CD4-positive, alpha-beta T cell treated with Interleukin-4 for 1 hour (primary cell): Measurements from ENCODE around the gene TGFB2.

Experiments
- DNase-seq, 2 donors: peaks; one replicate each; pipeline ENCODE4 v3.0.0-alpha.2; 2020 to 2022

TGFB2 gene

DNA sequence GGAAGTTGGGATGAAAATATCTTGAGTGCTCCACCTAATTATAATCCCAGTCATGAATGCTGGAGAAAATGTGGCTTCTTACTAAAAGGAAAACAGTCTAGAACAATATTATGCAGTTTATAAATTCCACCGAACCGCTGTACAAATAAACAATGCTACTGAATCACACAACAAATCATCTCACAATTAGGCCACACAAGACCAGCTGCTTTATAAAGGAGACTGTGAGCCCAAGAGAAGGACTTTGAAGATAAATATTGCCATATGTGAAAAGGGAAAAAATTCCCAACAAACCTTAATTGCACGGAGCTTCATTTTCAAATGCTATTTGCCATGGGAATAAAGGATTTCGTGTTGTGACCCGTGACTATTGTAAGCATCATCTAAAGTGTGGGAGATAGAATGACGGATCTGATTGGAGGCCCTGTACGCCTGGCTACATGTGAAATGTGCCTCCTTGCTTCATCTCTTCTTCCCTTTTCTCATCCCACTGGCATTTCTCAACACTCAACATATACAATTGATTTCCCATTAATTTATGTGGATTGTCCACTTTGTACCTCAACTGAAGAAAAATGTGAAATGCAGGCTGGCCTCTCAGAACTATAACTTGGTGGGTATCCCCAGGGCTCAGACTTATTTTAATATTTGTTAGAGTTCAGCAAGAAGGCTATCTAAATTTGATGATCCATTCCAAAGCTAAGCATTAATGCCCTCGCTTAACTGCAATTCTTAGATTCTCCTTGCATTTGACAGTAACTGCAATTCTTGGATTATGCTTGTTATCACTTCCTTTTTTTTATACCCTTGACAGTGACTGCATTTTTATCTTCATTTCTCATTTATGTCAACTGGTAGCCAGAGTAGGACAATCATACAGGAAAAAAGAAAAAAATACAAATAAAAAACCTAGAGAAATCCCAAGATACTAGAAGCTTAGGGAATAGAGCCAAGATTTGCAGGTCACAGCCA is 122.3 kb downstream of the TGFB2 start:
- DNase-seq = no peak

DNA sequence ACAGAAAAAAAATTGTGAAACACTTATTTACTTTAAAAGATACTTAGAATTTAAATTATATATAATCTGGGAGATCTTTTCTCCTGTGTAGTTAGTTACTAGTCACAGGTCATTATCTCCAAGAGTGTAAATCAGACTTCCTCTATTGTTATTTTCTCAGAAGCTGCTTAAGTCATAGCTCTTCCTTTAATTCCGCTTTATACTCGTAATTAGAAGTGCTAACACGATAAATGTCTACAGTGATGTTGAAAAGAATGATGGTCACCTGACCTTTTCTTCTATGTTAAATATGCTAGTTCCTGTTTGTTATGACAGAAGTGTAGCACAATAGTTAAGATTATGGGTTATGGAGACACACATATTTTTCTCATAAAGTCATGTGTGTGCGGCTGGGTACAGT is 123.6 kb downstream of the TGFB2 start:
- no peak for DNase-seq

DNA sequence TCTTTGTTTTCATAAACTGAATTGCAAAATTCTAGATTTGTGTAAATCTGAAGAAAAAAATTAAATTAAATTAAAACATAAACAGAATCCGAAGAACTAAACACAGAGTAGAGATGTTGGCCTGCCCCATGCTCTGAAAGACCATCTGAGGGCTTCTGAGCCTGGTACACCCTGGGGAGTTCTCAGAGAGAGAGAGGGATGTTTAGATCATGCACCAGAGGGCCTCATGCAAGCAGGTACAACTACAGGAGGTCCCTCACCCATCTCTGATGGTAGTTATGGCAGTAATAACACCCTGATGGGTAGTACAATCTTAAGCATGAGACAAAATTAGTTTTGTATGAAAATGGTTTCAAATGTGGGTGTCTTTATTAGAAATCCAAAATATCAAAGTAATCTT is 127.7 kb downstream of the TGFB2 start:
- no peak for DNase-seq

DNA sequence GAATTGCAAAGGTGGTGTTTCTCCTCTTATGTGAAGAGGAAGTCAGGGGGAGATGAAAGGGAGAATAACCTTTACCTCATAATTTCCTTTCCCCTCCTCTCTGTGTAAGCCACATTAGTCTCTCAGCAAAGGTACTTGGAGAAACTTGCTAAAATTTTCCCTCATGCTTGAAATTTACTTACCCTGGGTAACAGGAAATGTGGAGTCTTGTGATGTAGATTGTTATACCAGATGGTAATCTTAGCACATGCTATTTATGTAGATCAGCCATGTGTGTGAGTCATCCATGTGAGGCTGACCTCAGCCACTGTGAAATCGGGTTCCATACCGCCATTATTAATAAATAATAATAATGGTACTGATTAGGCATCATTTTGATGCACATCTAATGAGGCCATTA is 128.4 kb downstream of the TGFB2 start:
- DNase-seq = no peak

DNA sequence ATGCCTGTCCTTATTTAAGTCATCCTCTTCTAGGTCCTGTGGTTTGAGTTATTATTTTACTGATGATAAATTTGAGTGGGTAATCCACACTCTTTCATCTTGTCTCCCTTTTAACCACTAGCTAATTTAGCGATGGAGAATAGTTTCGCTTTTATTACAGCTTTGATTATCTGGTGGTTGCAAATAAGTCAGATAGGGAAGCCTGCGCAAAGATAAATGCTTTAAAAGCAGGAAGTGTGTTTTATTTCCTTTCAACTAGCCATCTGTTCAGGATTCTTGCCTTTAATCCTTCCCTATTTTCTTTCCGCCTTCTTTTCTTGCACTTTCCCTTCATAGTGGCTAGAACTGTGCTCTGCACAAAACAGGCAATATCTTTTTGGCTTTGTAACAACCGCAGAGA is 129.0 kb downstream of the TGFB2 start:
- no peak for DNase-seq

DNA sequence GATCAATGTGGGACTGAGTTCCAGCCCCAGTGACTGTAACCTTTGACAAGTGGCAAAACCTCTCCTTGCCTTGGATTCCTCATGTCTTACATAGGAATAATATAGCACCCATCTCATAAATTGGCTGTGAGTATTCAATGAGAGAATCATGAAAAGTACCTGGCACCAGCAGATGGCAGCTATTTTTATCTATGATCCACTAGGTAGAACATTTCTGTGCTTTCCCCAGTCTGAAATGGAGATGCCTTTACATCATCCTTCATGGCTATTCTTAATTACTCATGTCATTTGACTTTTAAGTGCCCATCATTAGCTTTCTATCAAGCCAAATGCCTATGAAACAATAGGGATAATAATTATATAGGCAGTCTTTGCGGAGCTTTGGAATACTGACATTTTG is 130.1 kb downstream of the TGFB2 start:
- DNase-seq = no peak

DNA sequence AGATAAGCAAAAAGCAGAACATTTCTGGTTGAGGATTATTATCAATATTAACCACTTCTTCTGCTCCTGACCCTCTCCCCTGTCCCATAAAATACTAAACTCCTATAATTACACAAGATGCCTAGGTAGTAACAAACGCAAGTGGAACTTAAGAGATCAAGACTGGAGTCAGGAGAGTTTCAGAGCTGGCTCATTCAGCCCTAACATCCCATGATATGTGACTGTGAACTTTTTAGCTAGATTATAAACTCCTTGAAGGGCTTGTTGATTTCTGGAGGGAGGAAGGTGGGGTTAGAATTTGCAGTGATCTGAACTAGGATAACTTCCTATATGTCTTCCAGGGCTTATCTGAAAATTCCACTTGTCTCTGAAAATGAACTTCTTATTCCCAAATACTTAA is 130.6 kb downstream of the TGFB2 start:
- no peak for DNase-seq

DNA sequence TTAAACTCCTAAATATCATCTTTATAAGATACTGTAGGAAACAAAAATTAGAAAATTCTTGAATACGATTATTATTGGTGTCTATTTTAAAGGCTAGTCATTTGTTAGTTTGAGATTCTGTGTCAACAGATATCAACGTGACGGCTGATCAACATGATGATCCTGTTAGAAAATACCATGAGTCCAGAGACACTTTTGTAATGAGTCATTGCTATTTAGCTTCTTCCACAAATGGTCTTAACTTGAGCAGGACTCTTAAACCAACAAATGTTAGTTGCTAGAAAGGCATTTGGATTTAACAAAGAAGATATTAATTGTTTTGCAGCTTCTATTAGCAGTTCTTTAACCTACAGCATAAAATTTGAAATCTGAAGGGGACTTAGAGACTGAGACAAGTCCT is 131.2 kb downstream of the TGFB2 start:
- no peak for DNase-seq

DNA sequence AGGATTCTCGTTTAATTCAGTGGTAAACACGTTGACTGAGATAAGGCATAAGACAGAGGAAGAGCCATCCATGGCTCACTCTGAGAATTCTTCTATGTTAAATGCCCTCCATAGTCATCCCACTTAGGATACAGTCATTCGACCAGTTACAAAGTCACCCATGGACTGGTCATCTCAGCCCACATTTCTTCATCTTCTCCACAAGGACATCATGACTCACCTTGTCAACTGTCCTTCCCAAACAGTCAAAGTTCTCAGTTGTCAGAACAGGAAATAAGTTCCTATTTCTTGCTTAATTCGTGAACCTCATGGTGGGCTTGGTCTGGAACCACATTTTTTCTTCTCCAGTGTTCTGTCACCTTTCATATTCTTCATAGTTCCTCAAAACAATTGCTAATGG is 133.2 kb downstream of the TGFB2 start:
- DNase-seq = no peak

DNA sequence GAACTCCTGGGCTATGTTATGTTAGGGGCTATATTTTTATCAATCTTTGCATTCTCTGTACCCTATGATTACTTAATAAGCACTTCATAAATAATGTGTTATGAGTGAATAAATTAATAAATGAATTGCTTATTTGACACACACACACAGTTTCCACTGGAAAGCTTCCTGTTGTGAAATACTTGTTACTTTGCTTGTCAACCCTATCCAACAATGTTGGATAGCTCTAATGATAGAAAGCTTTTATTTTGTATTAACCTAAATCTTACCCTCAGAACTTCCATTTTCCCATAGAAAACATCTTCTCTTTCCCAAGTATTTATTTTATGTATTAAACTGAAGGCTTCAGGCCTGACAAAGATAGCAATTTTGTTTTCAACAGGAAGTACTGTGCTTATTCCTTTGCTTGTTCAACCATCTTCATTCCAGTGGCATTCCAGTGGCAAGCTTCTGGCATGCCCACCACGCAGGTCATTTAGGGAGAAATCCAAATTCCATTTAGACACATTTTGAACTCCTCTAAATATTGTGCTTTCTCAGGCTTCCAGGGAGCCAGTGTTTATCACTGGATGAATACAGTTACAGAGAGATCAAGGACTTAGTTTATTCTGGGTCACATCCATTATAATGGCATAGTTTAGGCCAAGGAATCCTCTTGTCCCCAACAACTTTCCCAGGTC is 134.4 kb downstream of the TGFB2 start:
- DNase-seq = no peak

DNA sequence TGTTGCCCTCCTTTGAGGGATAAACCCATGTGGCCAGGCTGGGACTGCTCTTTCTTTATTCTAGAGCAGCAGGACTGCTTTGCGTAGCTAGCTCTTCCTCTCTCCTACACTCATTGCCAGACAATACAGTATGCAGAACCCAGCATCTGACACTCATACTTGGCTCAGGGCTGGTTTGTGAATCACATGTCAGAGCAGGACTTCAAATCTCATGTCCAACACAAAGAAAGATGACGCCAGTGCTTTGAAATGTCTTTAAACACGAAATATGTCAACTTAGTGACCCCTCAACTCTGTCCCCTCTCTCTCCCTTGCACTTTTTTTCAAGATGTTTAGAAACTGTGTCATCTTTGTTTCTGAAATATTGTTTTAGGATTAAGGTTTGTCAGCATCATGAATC is 135.0 kb downstream of the TGFB2 start:
- no peak for DNase-seq

DNA sequence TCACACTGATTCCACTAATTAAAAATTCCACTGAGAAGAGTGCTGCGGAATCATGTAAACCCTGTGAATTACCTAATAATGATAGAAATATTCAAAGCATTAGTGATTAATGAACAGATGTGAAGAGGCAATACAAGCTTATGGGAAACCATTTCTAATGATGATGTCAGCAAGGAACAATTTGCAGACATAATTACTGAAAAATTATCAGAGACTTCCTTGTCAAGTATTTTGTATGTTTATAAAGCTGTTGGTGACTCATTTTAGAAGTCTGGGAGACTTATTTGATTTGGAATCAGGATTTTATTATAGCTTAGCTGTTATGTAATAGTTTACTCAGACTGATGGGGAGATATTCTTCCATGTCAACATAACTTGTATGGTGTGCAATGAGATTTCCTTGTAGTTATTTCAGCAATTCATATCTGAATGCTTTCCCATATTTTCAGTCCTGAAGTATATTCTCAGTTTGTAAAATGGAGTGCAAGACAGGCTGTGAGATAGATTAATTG is 135.5 kb downstream of the TGFB2 start:
- DNase-seq = no peak

DNA sequence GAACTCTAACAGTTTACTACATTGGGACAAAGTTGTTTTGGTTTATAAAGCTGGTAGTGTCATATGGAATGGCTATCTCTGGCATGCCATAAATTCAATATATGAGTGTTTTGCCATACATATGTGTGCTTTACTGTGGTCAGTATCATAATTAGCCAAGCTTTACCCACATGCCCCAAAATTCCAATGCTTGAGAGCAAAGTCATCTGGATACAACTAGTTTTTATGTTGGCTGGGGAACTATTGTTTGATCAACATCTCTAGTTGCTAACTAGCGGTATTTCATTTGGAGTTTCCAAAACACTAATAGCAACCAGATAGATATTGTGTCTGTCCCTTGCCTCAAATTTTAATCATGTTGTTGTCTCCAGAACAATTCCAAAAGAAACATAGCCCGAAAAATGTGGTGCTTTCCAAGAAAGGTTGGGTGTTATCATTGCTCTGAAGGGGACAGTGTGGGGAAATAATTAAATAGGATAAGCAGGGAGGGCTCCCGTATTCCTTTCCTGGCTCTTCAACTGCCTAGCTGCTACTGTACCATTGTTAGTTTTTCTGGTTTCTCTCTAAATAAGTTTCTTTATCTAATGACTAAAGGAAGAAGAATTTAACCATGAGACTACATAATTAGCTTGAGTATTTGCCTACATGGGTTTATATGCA is 136.1 kb downstream of the TGFB2 start:
- no peak for DNase-seq

DNA sequence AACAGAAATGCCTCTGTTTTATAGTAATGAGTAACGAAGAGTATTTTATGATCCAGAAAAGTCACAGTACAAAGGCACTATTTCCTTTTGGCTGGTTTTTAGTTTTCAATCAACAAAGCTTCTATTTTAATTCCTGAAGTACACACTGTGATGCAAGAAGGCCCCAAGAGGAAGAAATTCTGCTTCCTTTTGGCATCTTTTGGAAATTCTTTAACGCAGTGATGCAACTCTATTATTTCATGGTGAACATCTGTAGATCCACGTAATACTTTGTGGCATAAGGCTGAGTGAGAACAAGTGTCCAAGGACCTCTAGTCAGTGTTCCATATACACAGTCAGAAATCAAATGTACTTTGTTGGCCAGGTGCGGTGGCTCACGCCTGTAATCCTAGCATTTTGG is 137.5 kb downstream of the TGFB2 start:
- DNase-seq = no peak

DNA sequence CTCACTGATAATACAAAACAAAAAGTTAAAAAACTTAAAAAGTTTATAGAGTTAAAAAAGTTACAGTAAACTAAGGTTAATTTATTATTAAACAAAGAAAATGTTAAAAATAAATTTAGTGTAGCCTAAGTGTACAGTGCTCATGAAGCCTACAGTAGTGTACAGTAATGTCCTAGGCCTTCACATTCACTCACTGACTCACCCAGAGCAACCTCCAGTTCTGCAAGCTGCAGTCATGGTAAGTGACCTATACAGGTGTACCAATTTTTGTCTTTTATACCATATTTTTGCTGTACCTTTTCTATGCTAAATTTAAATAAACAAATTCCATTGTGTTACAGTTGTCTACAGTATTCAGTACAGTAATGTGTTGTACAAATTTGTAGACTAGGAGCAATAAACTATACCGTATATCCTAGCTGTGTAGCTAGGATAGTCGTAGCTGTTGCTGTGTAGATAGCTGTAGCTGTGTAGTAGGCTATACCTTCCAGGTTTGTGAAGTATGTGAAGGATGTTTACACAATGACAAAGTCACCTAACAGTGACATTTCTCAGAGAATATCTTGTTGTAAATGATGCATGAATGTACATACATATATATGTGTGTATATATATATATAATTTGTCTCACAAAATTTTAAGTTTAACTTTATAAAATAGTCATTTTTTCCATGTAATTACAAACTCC is 140.2 kb downstream of the TGFB2 start:
- no peak for DNase-seq

DNA sequence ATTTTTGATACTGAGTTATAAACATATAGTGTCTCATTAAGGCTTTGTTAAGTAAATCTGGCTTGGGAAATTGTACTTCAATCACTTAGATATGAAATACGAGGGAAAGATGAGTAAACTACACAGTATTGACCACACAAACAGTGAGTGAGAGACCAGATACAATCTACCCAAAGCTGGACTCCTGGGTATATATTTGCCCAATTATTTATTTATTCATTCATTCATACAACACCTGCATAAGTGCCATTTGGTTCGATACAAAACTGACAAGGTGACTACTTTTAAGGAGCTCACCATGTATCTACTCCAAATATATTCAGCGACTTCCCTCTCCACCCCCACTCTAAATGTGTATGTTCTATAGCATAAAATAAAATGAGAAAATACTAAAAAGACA is 143.4 kb downstream of the TGFB2 start:
- DNase-seq = no peak

DNA sequence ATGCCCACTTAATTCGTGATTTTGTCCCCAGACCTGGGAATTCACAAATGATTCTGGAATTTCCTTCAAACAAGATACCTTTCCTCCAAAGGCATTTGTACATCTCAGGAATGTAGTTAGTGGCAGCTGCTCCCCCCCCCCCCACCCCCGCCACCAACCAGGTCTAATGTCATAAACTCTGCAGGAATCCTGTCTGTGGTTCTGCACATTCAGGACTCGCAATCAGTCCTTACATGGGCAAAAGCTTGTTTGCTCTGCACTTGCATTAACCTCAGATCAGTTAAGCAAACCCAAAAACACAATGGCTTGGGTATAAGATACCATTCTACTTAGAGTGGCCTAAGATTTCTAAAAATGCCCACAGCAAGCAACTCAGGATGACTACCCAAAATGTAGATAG is 143.8 kb downstream of the TGFB2 start:
- no peak for DNase-seq

DNA sequence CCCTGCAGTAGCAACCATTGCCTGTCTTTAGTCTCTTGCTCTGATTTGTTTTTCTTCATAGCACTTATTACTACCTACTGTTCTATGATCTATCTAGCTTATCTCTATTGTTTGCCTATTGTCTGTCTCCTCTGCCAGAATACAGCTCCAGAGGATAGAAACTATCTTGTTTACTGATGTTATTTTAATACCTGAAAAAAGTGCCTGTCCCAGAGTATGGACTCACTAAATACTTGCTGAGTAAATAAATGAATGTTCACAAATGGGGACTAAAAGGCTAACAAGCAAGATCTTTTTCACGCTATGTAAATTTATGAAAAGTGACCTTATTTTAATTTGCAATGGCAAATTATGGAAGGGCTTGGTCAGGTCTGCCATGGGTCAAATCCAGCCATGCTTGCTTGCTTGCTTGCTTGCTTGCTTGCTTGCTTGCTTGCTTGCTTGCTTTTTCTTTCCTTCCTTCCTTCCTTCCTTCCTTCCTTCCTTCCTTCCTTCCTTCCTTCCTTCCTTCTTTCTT is 145.3 kb downstream of the TGFB2 start:
- no peak for DNase-seq

DNA sequence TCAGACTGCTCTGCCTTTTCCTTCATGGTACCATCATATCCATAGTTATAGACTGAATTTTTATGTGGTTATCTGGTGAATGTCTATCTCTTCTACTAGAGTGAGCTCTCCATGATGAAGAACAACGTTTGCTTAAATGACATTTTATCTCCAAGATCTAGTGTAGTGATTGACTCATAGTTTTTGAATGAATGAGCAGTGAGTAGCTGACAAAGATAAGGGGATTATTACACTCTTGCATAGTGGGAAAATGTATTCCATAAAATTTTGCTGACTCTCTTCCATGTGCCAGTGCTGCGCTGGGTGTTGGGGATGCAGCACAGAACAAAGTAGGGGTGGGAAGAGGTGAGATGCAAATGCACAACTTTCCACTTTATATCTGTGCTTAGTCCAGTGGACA is 147.7 kb downstream of the TGFB2 start:
- DNase-seq = no peak

DNA sequence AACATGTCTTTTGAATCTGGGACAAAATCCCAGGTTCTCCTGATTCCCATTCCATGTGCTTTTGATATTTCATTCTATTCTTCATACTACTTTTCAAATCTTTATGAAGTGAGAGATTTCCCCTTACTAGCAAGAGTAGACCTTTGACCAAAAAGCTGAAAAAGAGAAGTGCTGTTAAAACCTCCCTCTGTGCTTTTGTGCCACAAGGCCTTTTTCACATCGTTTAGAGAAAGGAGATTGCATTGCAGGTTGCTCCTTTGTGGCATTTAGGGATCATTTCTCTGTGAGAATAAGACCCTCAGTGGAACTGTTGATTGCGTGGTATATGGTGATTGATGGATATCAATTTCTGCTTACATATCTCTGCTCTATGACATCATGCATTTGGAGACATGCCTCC is 148.8 kb downstream of the TGFB2 start:
- DNase-seq = no peak
